ENCODE results near the gene BPIFB6.

The BPIFB6 gene

GRCh38 chr20:33022694-33023438, 8.6 kb upstream of the BPIFB6 start:
- no peak overlapping the region for H3K4me3 ChIP-seq (replicated peaks in 1 of 2; ENCODE audit: low read depth in 2 of 2, low read length in 2 of 2)
- TF ChIP-seq CTCF (IDR thresholded peaks at IDR 0.05; ENCODE audit: low read depth, low read length) = no peak
- no peak for DNase-seq (ENCODE audit: low read depth in 2 of 2)

GRCh38 chr20:33023439-33024242, 7.8 kb upstream of the BPIFB6 start:
- H3K4me3 ChIP-seq (replicated peaks in 1 of 2; ENCODE audit: low read depth in 2 of 2, low read length in 2 of 2) = no peak overlapping the region
- no peak for DNase-seq (ENCODE audit: low read depth in 2 of 2)
- no peak for TF ChIP-seq CTCF (IDR thresholded peaks at IDR 0.05; ENCODE audit: low read depth, low read length)

GRCh38 chr20:33024243-33024560, 7.2 kb upstream of the BPIFB6 start:
- H3K4me3 ChIP-seq (replicated peaks in 1 of 2; ENCODE audit: low read depth in 2 of 2, low read length in 2 of 2) = no peak overlapping the region
- no peak for DNase-seq (ENCODE audit: low read depth in 2 of 2)
- no peak for TF ChIP-seq CTCF (IDR thresholded peaks at IDR 0.05; ENCODE audit: low read depth, low read length)

- H3K4me3 ChIP-seq (replicated peaks in 1 of 2; ENCODE audit: low read depth in 2 of 2, low read length in 2 of 2) = no peak overlapping the region
- no peak for DNase-seq (ENCODE audit: low read depth in 2 of 2)
- no peak for TF ChIP-seq CTCF (IDR thresholded peaks at IDR 0.05; ENCODE audit: low read depth, low read length)
These were observed 6.7 kb upstream of the BPIFB6 start for GRCh38 chr20:33024609-33025317.

GRCh38 chr20:33025318-33025876, 6.1 kb upstream of the BPIFB6 start:
- no peak overlapping the region for H3K4me3 ChIP-seq (replicated peaks in 1 of 2; ENCODE audit: low read depth in 2 of 2, low read length in 2 of 2)
- TF ChIP-seq CTCF (IDR thresholded peaks at IDR 0.05; ENCODE audit: low read depth, low read length) = no peak
- no peak for DNase-seq (ENCODE audit: low read depth in 2 of 2)

GRCh38 chr20:33026072-33026778, 5.2 kb upstream of the BPIFB6 start:
- no peak for TF ChIP-seq CTCF (IDR thresholded peaks at IDR 0.05; ENCODE audit: low read depth, low read length)
- DNase-seq (ENCODE audit: low read depth in 2 of 2) = no peak

More at GRCh38 chr20:33026072-33026778, 5.2 kb upstream of the BPIFB6 start:
- H3K4me3 ChIP-seq (replicated peaks in 1 of 2; ENCODE audit: low read depth in 2 of 2, low read length in 2 of 2) = no peak overlapping the region

Data from cardiac fibroblast (primary cell).